ENCODE results near the gene CACNA1F.

- TF ChIP-seq, protein P1, sequence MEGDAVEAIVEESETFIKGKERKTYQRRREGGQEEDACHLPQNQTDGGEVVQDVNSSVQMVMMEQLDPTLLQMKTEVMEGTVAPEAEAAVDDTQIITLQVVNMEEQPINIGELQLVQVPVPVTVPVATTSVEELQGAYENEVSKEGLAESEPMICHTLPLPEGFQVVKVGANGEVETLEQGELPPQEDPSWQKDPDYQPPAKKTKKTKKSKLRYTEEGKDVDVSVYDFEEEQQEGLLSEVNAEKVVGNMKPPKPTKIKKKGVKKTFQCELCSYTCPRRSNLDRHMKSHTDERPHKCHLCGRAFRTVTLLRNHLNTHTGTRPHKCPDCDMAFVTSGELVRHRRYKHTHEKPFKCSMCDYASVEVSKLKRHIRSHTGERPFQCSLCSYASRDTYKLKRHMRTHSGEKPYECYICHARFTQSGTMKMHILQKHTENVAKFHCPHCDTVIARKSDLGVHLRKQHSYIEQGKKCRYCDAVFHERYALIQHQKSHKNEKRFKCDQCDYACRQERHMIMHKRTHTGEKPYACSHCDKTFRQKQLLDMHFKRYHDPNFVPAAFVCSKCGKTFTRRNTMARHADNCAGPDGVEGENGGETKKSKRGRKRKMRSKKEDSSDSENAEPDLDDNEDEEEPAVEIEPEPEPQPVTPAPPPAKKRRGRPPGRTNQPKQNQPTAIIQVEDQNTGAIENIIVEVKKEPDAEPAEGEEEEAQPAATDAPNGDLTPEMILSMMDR (conservative IDR thresholded peaks at IDR 0.05; ENCODE audit: low read depth, low read length): no peak
- no peak for TF ChIP-seq EZH2 (IDR thresholded peaks at IDR 0.05; ENCODE audit: borderline replicate concordance, low read depth, low read length, poor library complexity, severe bottlenecking)
Observed at GRCh38 chrX:49204709-49205108, 28.4 kb downstream of the CACNA1F start.

Measured in A673 (cell line).